BJ (cell line): ENCODE measurements around the gene STK16. TPM values are rescaled to one million over a fixed set of nuclear protein-coding genes. Genes with fewer than 3 reads are reported as not detected.

ENCODE experiments used
- CTCF ChIA-PET: fragments of 350-600 bp; formaldehyde crosslinking; extraction: SDS; loops from one replicate; lab custom pipeline; 2021; ENCODE audit warnings: antibody characterized with exemption, inconsistent platforms; lab: Yijun Ruan, JAX
- POLR2A ChIA-PET: fragments of 300-600 bp; sonication (Branson Sonifier 250); formaldehyde crosslinking; extraction: SDS; loops from one replicate; lab custom pipeline; 2021; ENCODE audit warnings: antibody characterized with exemption; lab: Charles Lee
- DNase-seq: peaks from one replicate; pipeline ENCODE4 v3.0.0-alpha.2; 2011; ENCODE audit warnings: low read depth
- H3K27me3 ChIP-seq: 2 replicates; pipeline ENCODE4 v1.6.0; 2011; ENCODE audit warnings: low read length; ENCODE audit not compliant: control insufficient read depth, insufficient read depth
- H3K36me3 ChIP-seq: 2 replicates; pipeline ENCODE4 v1.5.1; 2011; ENCODE audit warnings: low read length; ENCODE audit not compliant: control insufficient read depth, insufficient read depth
- H3K4me3 ChIP-seq: 2 replicates; pipeline ENCODE4 v1.5.1; 2011; ENCODE audit warnings: low read depth, mild to moderate bottlenecking, control low read depth, low read length
- polyA plus RNA-seq: library from polyadenylated mRNA; depleted of rRNA; stranded (reverse); fragments of >200 nt; gene quantifications from 2 replicates; pipeline ENCODE4 v1.2.3, GENCODE V29; 2011
- TF ChIP-seq, protein P1 (sequence below): IDR thresholded peaks from 2 replicates; pipeline ENCODE4 v1.5.1; 2011; ENCODE audit warnings: low read depth, mild to moderate bottlenecking, control low read depth, inconsistent platforms, low read length, moderate library complexity; ENCODE audit not compliant: insufficient read depth

Gene STK16
- polyA plus RNA-seq, 1 experiment: 64.2 TPM

DNA sequence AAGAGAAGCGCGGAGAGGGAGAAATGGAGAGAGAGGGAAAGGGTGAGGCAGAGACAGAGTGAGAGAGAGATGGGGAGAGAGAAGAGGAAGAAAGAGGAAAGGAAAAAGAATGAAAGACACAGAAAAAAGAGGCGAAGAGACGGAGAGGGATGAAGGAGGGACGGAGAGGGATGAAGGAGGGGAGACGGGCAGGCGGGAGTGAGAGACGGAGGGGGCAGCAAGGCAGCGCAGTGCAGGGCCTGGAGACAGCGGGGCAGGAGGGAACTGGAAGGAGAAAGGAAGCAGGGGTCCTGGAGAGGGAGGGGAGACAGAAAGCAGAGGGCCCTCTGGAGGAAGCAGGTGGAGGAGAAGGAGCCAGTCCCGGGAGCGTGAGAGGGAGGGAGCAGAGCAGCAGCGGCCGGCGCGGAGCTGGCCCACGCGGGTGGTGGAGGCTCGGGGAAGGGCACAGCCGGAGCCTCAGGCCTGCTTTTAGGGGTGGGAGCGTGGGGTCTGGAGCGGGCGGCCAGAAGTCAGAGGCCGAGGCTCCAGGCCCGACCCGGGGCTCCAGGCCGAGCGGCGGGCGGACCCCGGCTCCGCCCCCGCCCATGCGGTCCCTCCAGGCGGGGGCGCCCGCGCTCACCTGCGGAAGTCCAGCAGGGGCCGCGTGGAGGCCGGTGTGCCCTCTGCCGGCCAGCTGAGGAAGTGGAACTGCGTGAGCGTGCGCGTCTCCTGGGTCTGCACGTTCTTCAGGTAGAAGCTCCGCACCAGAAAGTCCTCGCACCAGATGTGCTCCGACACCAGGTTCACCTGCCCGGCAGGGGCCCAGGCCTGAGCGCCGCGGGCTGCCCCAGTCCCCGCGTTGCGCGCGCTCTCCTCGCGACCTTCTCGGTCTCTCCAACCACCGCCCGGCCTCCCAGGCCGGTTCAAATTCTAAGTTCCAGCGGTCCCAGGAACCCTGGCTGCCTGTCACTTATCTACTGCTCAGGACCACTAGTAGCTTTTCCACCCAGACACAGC, 49.4 kb downstream of the STK16 start:
- CTCF ChIA-PET: interaction anchor here (0.6 to 20.7 kb wide), 60 partner anchors 8 to 315 kb away, joined by 3 to 403 read pairs (median 5); partner anchors contain the start of genes ABCB6, ANKZF1, ATG9A and CNPPD1
- Histone ChIP-seq H3K36me3 (no peaks in the 10 kb centered on the region), H3K4me3 (peak overlapping the region; percentile 41), H3K27me3 (peaks cover 1% of the 10 kb centered on the region; the same call in 1 of the 2 replicates)
- TF ChIP-seq, protein P1, sequence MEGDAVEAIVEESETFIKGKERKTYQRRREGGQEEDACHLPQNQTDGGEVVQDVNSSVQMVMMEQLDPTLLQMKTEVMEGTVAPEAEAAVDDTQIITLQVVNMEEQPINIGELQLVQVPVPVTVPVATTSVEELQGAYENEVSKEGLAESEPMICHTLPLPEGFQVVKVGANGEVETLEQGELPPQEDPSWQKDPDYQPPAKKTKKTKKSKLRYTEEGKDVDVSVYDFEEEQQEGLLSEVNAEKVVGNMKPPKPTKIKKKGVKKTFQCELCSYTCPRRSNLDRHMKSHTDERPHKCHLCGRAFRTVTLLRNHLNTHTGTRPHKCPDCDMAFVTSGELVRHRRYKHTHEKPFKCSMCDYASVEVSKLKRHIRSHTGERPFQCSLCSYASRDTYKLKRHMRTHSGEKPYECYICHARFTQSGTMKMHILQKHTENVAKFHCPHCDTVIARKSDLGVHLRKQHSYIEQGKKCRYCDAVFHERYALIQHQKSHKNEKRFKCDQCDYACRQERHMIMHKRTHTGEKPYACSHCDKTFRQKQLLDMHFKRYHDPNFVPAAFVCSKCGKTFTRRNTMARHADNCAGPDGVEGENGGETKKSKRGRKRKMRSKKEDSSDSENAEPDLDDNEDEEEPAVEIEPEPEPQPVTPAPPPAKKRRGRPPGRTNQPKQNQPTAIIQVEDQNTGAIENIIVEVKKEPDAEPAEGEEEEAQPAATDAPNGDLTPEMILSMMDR: peak; percentile 92
- POLR2A ChIA-PET: interaction anchor here (0.7 kb wide), 1 partner anchor 418 kb away, joined by 3 read pairs; no protein-coding TSS in a partner anchor
- no peak for DNase-seq

- TF ChIP-seq, protein P1: no peak
- ChIA-PET CTCF (interaction anchor here (0.7 to 20.7 kb wide), 16 partner anchors 15 to 202 kb away, joined by 3 to 403 read pairs (median 17); partner anchors contain the start of genes ANKZF1, ATG9A, CNPPD1 and DNAJB2), POLR2A (no interaction called here)
- no peak for DNase-seq
- Histone ChIP-seq H3K36me3 (no peaks in the 10 kb centered on the region), H3K4me3 (no peak overlapping the region), H3K27me3 (peaks cover 11% of the 10 kb centered on the region)
Observed at GRCh38 chr2:219296142-219296541, 50.9 kb downstream of the STK16 start.

GRCh38 chr2:219296631-219297391, 51.5 kb downstream of the STK16 start:
- POLR2A ChIA-PET: no interaction called here
- no peak for DNase-seq
- no peak overlapping the region for H3K4me3 ChIP-seq
- peaks cover 14% of the 10 kb centered on the region for H3K27me3 ChIP-seq
- H3K36me3 ChIP-seq: no peaks in the 10 kb centered on the region
- CTCF ChIA-PET: interaction anchor here (1.0 to 20.7 kb wide), 6 partner anchors 16 to 239 kb away, joined by 3 to 403 read pairs (median 34); partner anchors contain the start of genes CNPPD1, DNAJB2, NHEJ1 and SLC23A3
- TF ChIP-seq, protein P1: no peak

- ChIA-PET CTCF (interaction anchor here (0.7 to 20.7 kb wide), 14 partner anchors 16 to 240 kb away, joined by 3 to 403 read pairs (median 4); partner anchors contain the start of genes ANKZF1, ATG9A, CNPPD1 and DNAJB2), POLR2A (no interaction called here)
- H3K27me3 ChIP-seq: peaks cover 14% of the 10 kb centered on the region
- H3K4me3 ChIP-seq: no peak overlapping the region
- no peak for DNase-seq
- TF ChIP-seq, protein P1: 0 out of 2 replicates have a peak, but pooled peaks have one; percentile 21
- no peaks in the 10 kb centered on the region for H3K36me3 ChIP-seq
Observed at GRCh38 chr2:219297766-219298456, 52.6 kb downstream of the STK16 start.
